GM12878 (cell line): ENCODE data around the gene CITED2. TPM values are rescaled to one million over a fixed set of nuclear protein-coding genes. Genes with fewer than 3 reads are reported as not detected.

Source experiments
- CBX5 ChIP-seq: sonication (generic); IDR thresholded peaks from 2 replicates; pipeline ENCODE4 v1.6.1; 2016; ENCODE audit warnings: low read depth, moderate library complexity, mild to moderate bottlenecking, inconsistent platforms
- CEBPB ChIP-seq, 2 experiments: fragments of 150-350 bp in 1 of 2; IDR thresholded peaks; 2 replicates each; pipeline ENCODE4 v1.6.1; 2012 to 2014; ENCODE audit warnings: low read depth in 2 of 2, low read length in 2 of 2, borderline replicate concordance in 1 of 2, inconsistent platforms in 1 of 2
- CHD2 ChIP-seq: IDR thresholded peaks from 2 replicates; pipeline ENCODE4 v1.6.1; 2011; ENCODE audit warnings: low read depth, low read length, improper control_type of control experiment, borderline replicate concordance
- CREB1 ChIP-seq: IDR thresholded peaks from 2 replicates; pipeline ENCODE4 v1.6.1; 2012; ENCODE audit warnings: low read depth, mild to moderate bottlenecking, inconsistent platforms
- FOXK2 ChIP-seq: fragments of 450-650 bp; IDR thresholded peaks from 2 replicates; pipeline ENCODE4 v1.6.1; 2017; ENCODE audit warnings: mild to moderate bottlenecking, moderate library complexity
- IKZF2 ChIP-seq, 2 experiments: fragments of 450-650 bp; IDR thresholded peaks; 2 replicates each; pipeline ENCODE4 v1.6.1; 2017; ENCODE audit warnings: mild to moderate bottlenecking in 2 of 2, moderate library complexity in 2 of 2
- MTA2 ChIP-seq: fragments of 450-650 bp; IDR thresholded peaks from 2 replicates; pipeline ENCODE4 v1.6.1; 2016; ENCODE audit warnings: low read depth, mild to moderate bottlenecking, moderate library complexity
- MYC ChIP-seq: IDR thresholded peaks from 2 replicates; pipeline ENCODE4 v1.6.1; 2011; ENCODE audit warnings: mild to moderate bottlenecking, low read length, moderate library complexity, inconsistent platforms; ENCODE audit not compliant: insufficient read depth, insufficient replicate concordance, insufficient read length, severe bottlenecking
- NFXL1 ChIP-seq: fragments of 450-650 bp; IDR thresholded peaks from 2 replicates; pipeline ENCODE4 v1.6.1; 2017; ENCODE audit warnings: antibody characterized with exemption, mild to moderate bottlenecking, borderline replicate concordance
- NR2C2 ChIP-seq: IDR thresholded peaks from 2 replicates; pipeline ENCODE4 v1.6.1; 2011; ENCODE audit warnings: borderline replicate concordance, low read depth; ENCODE audit not compliant: control insufficient read depth, insufficient read length
- PAX8 ChIP-seq: fragments of 450-650 bp; IDR thresholded peaks from 2 replicates; pipeline ENCODE4 v1.6.1; 2017; ENCODE audit warnings: mild to moderate bottlenecking, moderate library complexity
- POLR2A ChIP-seq: IDR thresholded peaks from 2 replicates; pipeline ENCODE4 v1.6.1; 2011; ENCODE audit warnings: low read depth, mild to moderate bottlenecking, low read length
- POU2F2 ChIP-seq: IDR thresholded peaks from 3 replicates; pipeline ENCODE4 v1.6.1; 2011; ENCODE audit warnings: low read depth, mild to moderate bottlenecking, low read length, borderline replicate concordance
- RUNX3 ChIP-seq: IDR thresholded peaks from 2 replicates; pipeline ENCODE4 v1.6.1; 2012; ENCODE audit warnings: low read length, inconsistent platforms
- SRF ChIP-seq, 2 experiments: IDR thresholded peaks; 2 replicates each; pipeline ENCODE4 v1.6.1; 2011; ENCODE audit warnings: low read depth in 2 of 2, low read length in 2 of 2, mild to moderate bottlenecking in 1 of 2, moderate library complexity in 1 of 2
- SUZ12 ChIP-seq: fragments of 200-600 bp; sonication (generic); IDR thresholded peaks from one replicate; pipeline ENCODE4 v1.6.1; 2018; ENCODE audit warnings: antibody characterized with exemption, mild to moderate bottlenecking; ENCODE audit not compliant: unreplicated experiment
- TCF3 ChIP-seq: IDR thresholded peaks from 2 replicates; pipeline ENCODE4 v1.6.1; 2012; ENCODE audit warnings: low read depth, mild to moderate bottlenecking, low read length, borderline replicate concordance; ENCODE audit not compliant: insufficient read depth
- ZNF622 ChIP-seq: fragments of 450-650 bp; IDR thresholded peaks from 2 replicates; pipeline ENCODE4 v1.6.1; 2017; ENCODE audit warnings: mild to moderate bottlenecking, inconsistent platforms
- polyA plus RNA-seq, 11 experiments: library from polyadenylated mRNA; depleted of rRNA in 4 of 11; unstranded in 6 of 11; stranded (reverse) in 5 of 11; fragments of >200 nt; fragmentation: Nextera tagmentation in 4 of 11; fragmentation: Illumina TruSeq in 1 of 11; extraction: Ambion mirVana in 4 of 11; extraction: Trizol in 1 of 11; gene quantifications; 1 replicate in 1 of 11; 2 replicates in 10 of 11; pipeline versions ENCODE4 v1.2.1 to v1.2.3, GENCODE V29; 2011 to 2016; ENCODE audit warnings: inconsistent platforms in 2 of 11, missing spikeins in 2 of 11, low read depth in 1 of 11
- total RNA-seq, 4 experiments: library from RNA; depleted of rRNA in 3 of 4; stranded (reverse); fragments of >200 nt in 3 of 4; fragmentation: Illumina TruSeq in 1 of 4; extraction: Trizol in 1 of 4; gene quantifications; 2 replicates each; pipeline versions ENCODE4 v1.2.1 to v1.2.3, GENCODE V29; 2013 to 2021
- TF ChIP-seq, protein P1 (sequence below): fragments of 450-650 bp; formaldehyde crosslinking; IDR thresholded peaks from 2 replicates; pipeline ENCODE4 v1.4.0; 2022; ENCODE audit warnings: mild to moderate bottlenecking, moderate library complexity
- TF ChIP-seq, protein P2 (sequence below): fragments of 450-650 bp; IDR thresholded peaks from 2 replicates; pipeline ENCODE4 v1.6.1; 2014; ENCODE audit warnings: mild to moderate bottlenecking
- TF ChIP-seq, protein P3 (sequence below): fragments of 450-650 bp; IDR thresholded peaks from 2 replicates; pipeline ENCODE4 v1.6.1; 2018; ENCODE audit warnings: mild to moderate bottlenecking, low read depth, moderate library complexity; ENCODE audit not compliant: partially characterized antibody
- TF ChIP-seq, protein P4 (sequence below): IDR thresholded peaks from 2 replicates; pipeline ENCODE4 v1.6.1; 2011; ENCODE audit warnings: mild to moderate bottlenecking, low read depth, low read length, moderate library complexity; ENCODE audit not compliant: insufficient replicate concordance

CITED2 gene
- total and polyA plus RNA-seq, 10 of the 15 experiments (the other 5 are each of a cell fraction or from before 2014, with no cell fraction given) = 0.08 to 20.0 (median 7.3) TPM

DNA sequence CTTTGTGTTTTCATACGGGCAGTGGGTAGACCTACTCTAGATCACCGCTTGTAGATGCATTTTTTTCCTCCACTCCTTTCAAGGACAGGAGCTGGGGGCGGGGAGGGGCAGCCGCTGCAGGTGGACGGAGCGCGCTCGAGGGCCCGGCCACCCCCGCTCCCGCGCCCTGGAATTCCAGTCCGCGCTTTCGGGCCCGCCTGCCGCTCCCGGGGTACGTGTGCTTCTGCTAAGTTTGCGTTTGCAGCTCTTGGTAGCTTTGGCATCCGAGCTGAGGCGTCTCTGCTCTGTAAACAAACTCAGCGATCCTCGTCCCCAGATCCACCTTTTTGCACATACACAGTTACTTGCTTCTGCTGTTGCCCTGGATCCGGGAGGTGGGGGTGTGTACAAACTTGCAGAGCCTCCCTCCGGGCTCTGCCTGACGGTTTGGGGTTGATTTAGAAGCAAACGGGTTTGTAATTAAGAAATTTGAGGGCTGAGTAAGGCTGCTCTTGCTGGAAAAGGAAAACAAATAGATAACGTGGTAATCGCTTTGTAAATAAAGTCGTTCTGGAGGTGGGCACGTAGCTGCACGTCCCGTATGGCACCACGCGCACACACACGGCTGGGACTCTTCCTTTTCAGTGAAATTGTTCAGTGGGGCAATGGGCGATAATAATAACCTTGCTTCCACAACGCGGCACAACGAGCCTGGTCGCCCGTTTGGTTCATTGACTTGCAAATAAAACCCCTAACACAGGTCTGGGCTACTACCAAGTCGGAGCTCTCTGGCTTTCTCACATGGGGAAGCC, 973 bp upstream of the CITED2 start (continued):
- peak; percentile 57; the same call in 1 of the 2 replicates for TF ChIP-seq TCF3
- no peak for TF ChIP-seq CEBPB (IDR thresholded peaks at IDR 0.05; ENCODE audit: borderline replicate concordance in 1 of 2, low read depth in 2 of 2, low read length in 2 of 2)
- TF ChIP-seq CHD2 = no peak; the same call in 1 of the 2 replicates
- no peak for TF ChIP-seq MTA2
- TF ChIP-seq CREB1 = peak; percentile 66
- TF ChIP-seq, protein P1, sequence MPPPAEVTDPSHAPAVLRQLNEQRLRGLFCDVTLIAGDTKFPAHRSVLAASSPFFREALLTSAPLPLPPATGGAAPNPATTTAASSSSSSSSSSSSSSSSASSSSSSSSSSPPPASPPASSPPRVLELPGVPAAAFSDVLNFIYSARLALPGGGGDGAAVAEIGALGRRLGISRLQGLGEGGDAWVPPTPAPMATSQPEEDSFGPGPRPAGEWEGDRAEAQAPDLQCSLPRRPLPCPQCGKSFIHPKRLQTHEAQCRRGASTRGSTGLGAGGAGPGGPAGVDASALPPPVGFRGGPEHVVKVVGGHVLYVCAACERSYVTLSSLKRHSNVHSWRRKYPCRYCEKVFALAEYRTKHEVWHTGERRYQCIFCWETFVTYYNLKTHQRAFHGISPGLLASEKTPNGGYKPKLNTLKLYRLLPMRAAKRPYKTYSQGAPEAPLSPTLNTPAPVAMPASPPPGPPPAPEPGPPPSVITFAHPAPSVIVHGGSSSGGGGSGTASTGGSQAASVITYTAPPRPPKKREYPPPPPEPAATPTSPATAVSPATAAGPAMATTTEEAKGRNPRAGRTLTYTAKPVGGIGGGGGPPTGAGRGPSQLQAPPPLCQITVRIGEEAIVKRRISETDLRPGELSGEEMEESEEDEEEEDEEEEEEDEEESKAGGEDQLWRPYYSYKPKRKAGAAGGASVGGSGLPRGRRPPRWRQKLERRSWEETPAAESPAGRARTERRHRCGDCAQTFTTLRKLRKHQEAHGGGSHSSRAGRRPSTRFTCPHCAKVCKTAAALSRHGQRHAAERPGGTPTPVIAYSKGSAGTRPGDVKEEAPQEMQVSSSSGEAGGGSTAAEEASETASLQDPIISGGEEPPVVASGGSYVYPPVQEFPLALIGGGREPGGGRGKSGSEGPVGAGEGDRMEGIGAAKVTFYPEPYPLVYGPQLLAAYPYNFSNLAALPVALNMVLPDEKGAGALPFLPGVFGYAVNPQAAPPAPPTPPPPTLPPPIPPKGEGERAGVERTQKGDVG (CRISPR knock-in tag) = no peak
- peak; percentile 14 to 17; a peak in 1 of 4 replicates for TF ChIP-seq IKZF2 (IDR thresholded peaks at IDR 0.05)
- no peak for TF ChIP-seq FOXK2
- 0 out of 4 replicates have a peak, but pooled peaks of 1 of the 2 experiments have one; percentile 42 for TF ChIP-seq SRF (IDR thresholded peaks at IDR 0.05; ENCODE audit: low read depth in 2 of 2, low read length in 2 of 2)
- no peak for TF ChIP-seq NFXL1
- TF ChIP-seq, protein P2, sequence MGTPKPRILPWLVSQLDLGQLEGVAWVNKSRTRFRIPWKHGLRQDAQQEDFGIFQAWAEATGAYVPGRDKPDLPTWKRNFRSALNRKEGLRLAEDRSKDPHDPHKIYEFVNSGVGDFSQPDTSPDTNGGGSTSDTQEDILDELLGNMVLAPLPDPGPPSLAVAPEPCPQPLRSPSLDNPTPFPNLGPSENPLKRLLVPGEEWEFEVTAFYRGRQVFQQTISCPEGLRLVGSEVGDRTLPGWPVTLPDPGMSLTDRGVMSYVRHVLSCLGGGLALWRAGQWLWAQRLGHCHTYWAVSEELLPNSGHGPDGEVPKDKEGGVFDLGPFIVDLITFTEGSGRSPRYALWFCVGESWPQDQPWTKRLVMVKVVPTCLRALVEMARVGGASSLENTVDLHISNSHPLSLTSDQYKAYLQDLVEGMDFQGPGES = no peak
- no peak for TF ChIP-seq SUZ12
- peak; percentile 21 for TF ChIP-seq MYC
- TF ChIP-seq PAX8 = no peak
- TF ChIP-seq, protein P3, sequence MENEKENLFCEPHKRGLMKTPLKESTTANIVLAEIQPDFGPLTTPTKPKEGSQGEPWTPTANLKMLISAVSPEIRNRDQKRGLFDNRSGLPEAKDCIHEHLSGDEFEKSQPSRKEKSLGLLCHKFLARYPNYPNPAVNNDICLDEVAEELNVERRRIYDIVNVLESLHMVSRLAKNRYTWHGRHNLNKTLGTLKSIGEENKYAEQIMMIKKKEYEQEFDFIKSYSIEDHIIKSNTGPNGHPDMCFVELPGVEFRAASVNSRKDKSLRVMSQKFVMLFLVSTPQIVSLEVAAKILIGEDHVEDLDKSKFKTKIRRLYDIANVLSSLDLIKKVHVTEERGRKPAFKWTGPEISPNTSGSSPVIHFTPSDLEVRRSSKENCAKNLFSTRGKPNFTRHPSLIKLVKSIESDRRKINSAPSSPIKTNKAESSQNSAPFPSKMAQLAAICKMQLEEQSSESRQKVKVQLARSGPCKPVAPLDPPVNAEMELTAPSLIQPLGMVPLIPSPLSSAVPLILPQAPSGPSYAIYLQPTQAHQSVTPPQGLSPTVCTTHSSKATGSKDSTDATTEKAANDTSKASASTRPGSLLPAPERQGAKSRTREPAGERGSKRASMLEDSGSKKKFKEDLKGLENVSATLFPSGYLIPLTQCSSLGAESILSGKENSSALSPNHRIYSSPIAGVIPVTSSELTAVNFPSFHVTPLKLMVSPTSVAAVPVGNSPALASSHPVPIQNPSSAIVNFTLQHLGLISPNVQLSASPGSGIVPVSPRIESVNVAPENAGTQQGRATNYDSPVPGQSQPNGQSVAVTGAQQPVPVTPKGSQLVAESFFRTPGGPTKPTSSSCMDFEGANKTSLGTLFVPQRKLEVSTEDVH = no peak
- TF ChIP-seq CBX5 = peak; percentile 83
- TF ChIP-seq, protein P4, sequence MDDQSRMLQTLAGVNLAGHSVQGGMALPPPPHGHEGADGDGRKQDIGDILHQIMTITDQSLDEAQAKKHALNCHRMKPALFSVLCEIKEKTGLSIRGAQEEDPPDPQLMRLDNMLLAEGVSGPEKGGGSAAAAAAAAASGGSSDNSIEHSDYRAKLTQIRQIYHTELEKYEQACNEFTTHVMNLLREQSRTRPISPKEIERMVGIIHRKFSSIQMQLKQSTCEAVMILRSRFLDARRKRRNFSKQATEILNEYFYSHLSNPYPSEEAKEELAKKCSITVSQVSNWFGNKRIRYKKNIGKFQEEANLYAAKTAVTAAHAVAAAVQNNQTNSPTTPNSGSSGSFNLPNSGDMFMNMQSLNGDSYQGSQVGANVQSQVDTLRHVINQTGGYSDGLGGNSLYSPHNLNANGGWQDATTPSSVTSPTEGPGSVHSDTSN = no peak
- no peak for TF ChIP-seq NR2C2
- TF ChIP-seq POLR2A = peak; percentile 69; the same call in 1 of the 2 replicates
- TF ChIP-seq RUNX3 = peak; percentile 12; the same call in 1 of the 2 replicates
- 0 out of 3 replicates have a peak, but pooled peaks have one; percentile 25 for TF ChIP-seq POU2F2
- TF ChIP-seq ZNF622 = no peak
